Stimulated activated naive CD8-positive, alpha-beta T cell treated with anti-CD3 and anti-CD28 coated beads, Interleukin-15, amount 100 ng/mL, for 72 hours (primary cell): ENCODE measurements around the gene CEP72.

Source experiments
- ATAC-seq: fragments of 150-1000 bp; cut with Tn5 transposase; 2 replicates; pipeline ENCODE4 v1.10.0; 2021; ENCODE audit warnings: mild to moderate bottlenecking, moderate library complexity
- DNase-seq, 2 donors: peaks; one replicate each; pipeline ENCODE4 v3.0.0; 2021 to 2022
- H3K27ac Mint-ChIP-seq, 2 donors: one replicate each; pipeline ENCODE4 v1.8.0; 2022; ENCODE audit warnings: mild to moderate bottlenecking in 2 of 2, mixed read lengths in 2 of 2, moderate library complexity in 2 of 2
- H3K27me3 Mint-ChIP-seq: one replicate; pipeline ENCODE4 v1.8.0; 2022; ENCODE audit warnings: mixed read lengths
- H3K4me1 Mint-ChIP-seq: one replicate; pipeline ENCODE4 v1.8.0; 2022; ENCODE audit warnings: mild to moderate bottlenecking, mixed read lengths
- H3K4me3 Mint-ChIP-seq, 2 donors: one replicate each; pipeline ENCODE4 v1.8.0; 2022; ENCODE audit warnings: mild to moderate bottlenecking in 2 of 2, mixed read lengths in 2 of 2, moderate library complexity in 1 of 2
- H3K9me3 Mint-ChIP-seq, 2 donors: one replicate each; pipeline ENCODE4 v1.8.0; 2022; ENCODE audit warnings: mixed read lengths in 2 of 2

CEP72 gene

GRCh38 chr5:660491-661030 lies 48.4 kb downstream of the CEP72 start:
- no peaks in the 10 kb centered on the region for H3K27me3 Mint-ChIP-seq
- ATAC-seq (no peak), DNase-seq (no peak)
- no peak overlapping the region for H3K4me3 Mint-ChIP-seq
- H3K9me3 Mint-ChIP-seq: no peaks in the 10 kb centered on the region
- peak overlapping the region in 1 of 2 donors; percentile 61 for H3K27ac Mint-ChIP-seq
- no peaks in the 10 kb centered on the region for H3K4me1 Mint-ChIP-seq

DNA sequence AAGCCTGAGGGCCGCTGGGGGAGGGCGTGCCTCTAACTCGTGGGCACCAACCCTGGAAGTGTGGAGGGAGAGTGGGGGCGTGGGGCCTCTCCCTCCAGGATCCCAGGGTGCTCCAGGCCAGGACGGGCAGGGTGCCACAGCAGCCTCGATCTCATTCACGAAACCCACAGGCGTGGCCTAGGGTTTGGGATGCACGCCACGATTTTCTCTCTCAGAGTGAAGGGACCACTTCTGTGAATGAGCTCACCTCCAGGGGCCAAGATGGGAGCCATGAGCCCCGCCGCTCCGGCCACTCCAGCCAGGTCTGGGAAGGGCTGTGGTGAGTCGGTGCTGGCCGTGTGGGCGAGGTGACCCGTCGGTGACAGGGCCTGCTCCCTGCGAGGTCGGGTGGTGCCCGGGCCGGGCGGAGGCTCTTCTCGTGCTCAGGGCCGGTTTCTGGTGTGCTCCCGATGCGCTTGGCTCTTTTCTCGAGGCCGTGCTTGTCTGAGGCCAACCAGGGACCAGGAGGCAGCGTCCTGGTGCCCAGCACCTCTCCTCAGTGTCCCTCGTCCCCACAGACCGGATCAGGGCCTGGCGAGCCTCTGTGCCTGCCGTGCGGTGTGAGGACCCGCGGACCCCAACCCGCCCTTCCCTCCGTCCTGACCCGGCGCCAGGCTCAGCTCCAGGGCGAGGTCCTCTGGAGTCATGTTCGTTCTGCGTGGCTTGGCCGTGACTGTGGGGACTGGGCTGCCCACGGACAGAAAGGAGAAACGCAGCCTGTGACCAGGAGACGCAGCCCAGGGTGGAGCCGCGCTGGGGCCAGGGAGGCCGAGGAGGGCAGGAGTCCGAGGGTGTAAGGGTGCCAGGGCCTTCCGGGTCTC lies 50.0 kb downstream of the CEP72 start:
- Mint-ChIP-seq H3K27me3 (no peaks in the 10 kb centered on the region), H3K4me3 (no peak overlapping the region), H3K27ac (peak overlapping the region in 1 of 2 donors; percentile 42), H3K9me3 (no peaks in the 10 kb centered on the region), H3K4me1 (no peaks in the 10 kb centered on the region)
- ATAC-seq: no peak
- no peak for DNase-seq

- no peaks in the 10 kb centered on the region for H3K4me1 Mint-ChIP-seq
- DNase-seq (no peak), ATAC-seq (no peak)
- H3K4me3 Mint-ChIP-seq: no peak overlapping the region
- H3K27ac Mint-ChIP-seq: no peak overlapping the region
- no peaks in the 10 kb centered on the region for H3K9me3 Mint-ChIP-seq
- no peaks in the 10 kb centered on the region for H3K27me3 Mint-ChIP-seq
Measured at GRCh38 chr5:662751-663435, 50.8 kb downstream of the CEP72 start.

GRCh38 chr5:663436-664342 lies 51.5 kb downstream of the CEP72 start:
- H3K4me3 Mint-ChIP-seq: no peak overlapping the region
- DNase-seq: no peak
- no peaks in the 10 kb centered on the region for H3K27me3 Mint-ChIP-seq
- H3K27ac Mint-ChIP-seq: no peak overlapping the region
- no peaks in the 10 kb centered on the region for H3K4me1 Mint-ChIP-seq
- no peaks in the 10 kb centered on the region for H3K9me3 Mint-ChIP-seq
- ATAC-seq: no peak

- ATAC-seq (no peak), DNase-seq (no peak)
- H3K9me3 Mint-ChIP-seq: no peaks in the 10 kb centered on the region
- H3K27ac Mint-ChIP-seq: no peak overlapping the region
- H3K4me3 Mint-ChIP-seq: no peak overlapping the region
- H3K4me1 Mint-ChIP-seq: no peaks in the 10 kb centered on the region
- H3K27me3 Mint-ChIP-seq: no peaks in the 10 kb centered on the region
Measured at GRCh38 chr5:664343-664993, 52.3 kb downstream of the CEP72 start.

- H3K27ac Mint-ChIP-seq: peak overlapping the region in 1 of 2 donors; percentile 63
- DNase-seq (no peak), ATAC-seq (no peak)
Measured at GRCh38 chr5:664994-665360, 52.8 kb downstream of the CEP72 start.

DNA sequence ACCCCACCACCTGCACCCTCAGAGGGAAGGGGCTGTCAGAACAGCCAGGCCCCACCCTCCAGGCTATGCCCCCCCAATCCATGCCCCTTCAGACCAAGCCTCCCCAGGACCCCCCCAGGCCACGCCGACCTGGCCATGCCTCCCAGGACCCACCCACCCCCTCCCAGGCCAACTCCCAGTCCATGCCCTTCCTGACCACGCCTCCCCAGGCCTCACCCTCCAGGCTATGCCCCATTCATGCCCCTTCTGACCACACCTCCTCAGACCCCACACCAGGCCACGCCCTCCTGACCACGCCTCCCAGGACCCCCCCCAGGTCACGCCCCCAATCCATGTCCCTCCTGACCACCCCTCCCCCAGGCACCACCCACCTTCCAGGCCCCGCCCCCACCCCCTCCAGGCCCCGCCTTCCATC lies 53.4 kb downstream of the CEP72 start:
- Mint-ChIP-seq H3K4me1 (no peaks in the 10 kb centered on the region), H3K27ac (no peak overlapping the region), H3K27me3 (no peaks in the 10 kb centered on the region), H3K4me3 (no peak overlapping the region), H3K9me3 (no peaks in the 10 kb centered on the region)
- ATAC-seq (no peak), DNase-seq (no peak)

More at GRCh38 chr5:664994-665360, 52.8 kb downstream of the CEP72 start:
- no peaks in the 10 kb centered on the region for H3K27me3 Mint-ChIP-seq
- no peak overlapping the region for H3K4me3 Mint-ChIP-seq
- no peaks in the 10 kb centered on the region for H3K4me1 Mint-ChIP-seq
- no peaks in the 10 kb centered on the region for H3K9me3 Mint-ChIP-seq

- DNase-seq: no peak
- no peak for ATAC-seq
- no peak overlapping the region for H3K4me3 Mint-ChIP-seq
- H3K27ac Mint-ChIP-seq: no peak overlapping the region
- H3K4me1 Mint-ChIP-seq: no peaks in the 10 kb centered on the region
- no peaks in the 10 kb centered on the region for H3K9me3 Mint-ChIP-seq
- no peaks in the 10 kb centered on the region for H3K27me3 Mint-ChIP-seq
Measured at GRCh38 chr5:665956-666711, 54.0 kb downstream of the CEP72 start.

- Mint-ChIP-seq H3K4me1 (peaks cover 1% of the 10 kb centered on the region), H3K27me3 (peaks cover under 1% of the 10 kb centered on the region), H3K9me3 (no peaks in the 10 kb centered on the region), H3K4me3 (no peak overlapping the region), H3K27ac (no peak overlapping the region)
- DNase-seq: no peak
- ATAC-seq: no peak
Measured at GRCh38 chr5:666816-667498, 54.8 kb downstream of the CEP72 start.

DNA sequence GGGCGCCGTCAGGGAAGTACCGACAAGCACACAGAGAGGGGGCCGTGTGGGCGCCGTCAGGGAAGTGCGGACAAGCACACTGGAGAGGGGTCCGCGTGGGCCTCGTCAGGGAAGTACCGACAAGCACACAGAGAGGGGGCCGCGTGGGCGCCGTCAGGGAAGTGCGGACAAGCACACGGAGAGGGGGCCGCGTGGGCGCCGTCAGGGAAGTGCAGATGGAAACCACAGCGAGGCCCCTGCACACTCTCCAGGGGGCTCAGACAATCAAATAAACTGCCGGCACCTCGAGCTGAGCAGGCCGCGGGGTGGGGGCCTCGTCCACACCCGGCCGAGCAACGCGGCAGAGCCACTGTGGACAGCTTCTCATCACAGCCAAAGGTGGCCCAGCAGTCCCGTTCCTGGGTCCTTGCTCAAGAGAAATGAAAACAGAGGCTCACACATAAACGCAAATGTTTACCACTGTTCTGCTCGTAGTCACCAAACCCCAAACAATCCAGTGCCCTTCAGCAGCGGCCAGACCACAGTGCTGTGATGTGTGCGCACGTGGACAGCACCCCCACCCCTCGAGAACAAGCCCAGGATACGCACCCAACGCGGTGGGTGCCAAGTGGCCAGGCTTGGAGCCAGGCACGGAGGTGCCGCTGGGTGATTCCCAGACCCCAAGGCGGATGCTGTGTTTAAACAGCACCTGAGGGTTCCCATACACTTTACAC lies 56.3 kb downstream of the CEP72 start:
- no peak for DNase-seq
- H3K27ac Mint-ChIP-seq: no peak overlapping the region
- ATAC-seq: no peak
- peaks cover 16% of the 10 kb centered on the region for H3K27me3 Mint-ChIP-seq
- H3K4me1 Mint-ChIP-seq: peaks cover 15% of the 10 kb centered on the region
- no peaks in the 10 kb centered on the region for H3K9me3 Mint-ChIP-seq
- H3K4me3 Mint-ChIP-seq: no peak overlapping the region

GRCh38 chr5:669111-669841 lies 57.1 kb downstream of the CEP72 start:
- H3K27ac Mint-ChIP-seq: no peak overlapping the region
- peaks cover 24% of the 10 kb centered on the region for H3K27me3 Mint-ChIP-seq
- ATAC-seq (peak; percentile 27), DNase-seq (peak; percentile 32 to 57)
- no peaks in the 10 kb centered on the region for H3K9me3 Mint-ChIP-seq
- H3K4me3 Mint-ChIP-seq: no peak overlapping the region
- peaks cover 21% of the 10 kb centered on the region for H3K4me1 Mint-ChIP-seq

DNA sequence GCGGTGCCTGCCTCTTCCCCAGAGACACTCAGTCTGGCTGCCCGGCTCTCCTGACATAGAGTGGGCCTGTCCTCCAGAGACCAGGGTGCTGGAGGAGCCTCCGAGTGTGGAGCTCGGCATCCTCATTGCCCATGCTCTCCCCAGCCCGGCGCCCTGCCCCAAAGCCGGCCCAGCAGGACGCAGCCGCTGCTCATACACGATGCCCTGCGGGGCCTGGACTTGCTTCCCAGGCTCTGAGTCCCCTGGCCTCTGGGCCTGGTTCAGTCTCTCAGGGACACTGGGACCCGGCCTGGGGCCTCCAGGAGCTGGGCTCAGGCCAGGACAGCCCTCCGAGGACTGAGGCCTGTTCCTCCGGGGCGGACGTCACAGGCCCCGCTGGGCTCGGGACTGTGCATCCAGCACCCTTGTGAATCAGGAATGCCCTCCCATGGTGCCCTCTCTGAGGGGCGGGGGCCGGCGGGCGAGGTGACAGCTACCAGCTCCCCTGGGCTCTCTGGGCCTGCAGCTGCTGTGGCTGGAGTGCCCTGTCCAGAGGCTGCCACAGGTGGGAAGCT lies 57.8 kb downstream of the CEP72 start:
- Mint-ChIP-seq H3K4me3 (no peak overlapping the region), H3K4me1 (peaks cover 25% of the 10 kb centered on the region), H3K27ac (peak overlapping the region in 1 of 2 donors; percentile 42), H3K9me3 (no peaks in the 10 kb centered on the region), H3K27me3 (peaks cover 26% of the 10 kb centered on the region)
- ATAC-seq: no peak
- DNase-seq: no peak
